ENCODE data around the gene GOLGA2. TPM values are rescaled to one million over a fixed set of nuclear protein-coding genes. Genes with fewer than 3 reads are reported as not detected.

Gene GOLGA2
- total RNA-seq, 6 experiments from 2014 or later: 25.0 to 53.0 (median 35.5) TPM

DNA sequence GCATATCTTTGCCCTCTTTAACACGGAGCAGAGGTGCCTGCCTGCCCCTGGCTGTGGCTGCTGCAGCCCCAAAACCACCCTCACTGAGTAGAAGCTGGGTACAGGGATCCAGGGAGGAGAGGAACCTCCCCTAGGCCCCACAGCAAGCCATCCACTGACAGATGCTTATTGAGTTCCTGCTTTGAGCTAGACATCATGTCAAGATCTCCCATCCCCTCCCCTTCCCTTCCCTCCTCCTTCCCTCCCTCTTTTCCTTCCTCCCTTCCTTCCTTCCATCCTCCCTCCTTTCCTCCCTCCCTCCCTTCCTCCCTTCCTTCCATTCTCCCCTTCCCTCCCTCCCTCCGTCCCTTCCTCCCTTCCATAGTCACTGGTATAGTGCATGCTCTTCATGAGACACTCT, 29.3 kb downstream of the GOLGA2 start:
- no peak for TF ChIP-seq POLR2A (IDR thresholded peaks at IDR 0.05)
- TF ChIP-seq, protein P1, sequence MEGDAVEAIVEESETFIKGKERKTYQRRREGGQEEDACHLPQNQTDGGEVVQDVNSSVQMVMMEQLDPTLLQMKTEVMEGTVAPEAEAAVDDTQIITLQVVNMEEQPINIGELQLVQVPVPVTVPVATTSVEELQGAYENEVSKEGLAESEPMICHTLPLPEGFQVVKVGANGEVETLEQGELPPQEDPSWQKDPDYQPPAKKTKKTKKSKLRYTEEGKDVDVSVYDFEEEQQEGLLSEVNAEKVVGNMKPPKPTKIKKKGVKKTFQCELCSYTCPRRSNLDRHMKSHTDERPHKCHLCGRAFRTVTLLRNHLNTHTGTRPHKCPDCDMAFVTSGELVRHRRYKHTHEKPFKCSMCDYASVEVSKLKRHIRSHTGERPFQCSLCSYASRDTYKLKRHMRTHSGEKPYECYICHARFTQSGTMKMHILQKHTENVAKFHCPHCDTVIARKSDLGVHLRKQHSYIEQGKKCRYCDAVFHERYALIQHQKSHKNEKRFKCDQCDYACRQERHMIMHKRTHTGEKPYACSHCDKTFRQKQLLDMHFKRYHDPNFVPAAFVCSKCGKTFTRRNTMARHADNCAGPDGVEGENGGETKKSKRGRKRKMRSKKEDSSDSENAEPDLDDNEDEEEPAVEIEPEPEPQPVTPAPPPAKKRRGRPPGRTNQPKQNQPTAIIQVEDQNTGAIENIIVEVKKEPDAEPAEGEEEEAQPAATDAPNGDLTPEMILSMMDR (IDR thresholded peaks at IDR 0.05): no peak
- Histone ChIP-seq H3K27me3 (no peaks in the 10 kb centered on the region), H3K4me1 (peaks cover 0 to 10% (median 0%) of the 10 kb centered on the region in 4 donors), H3K9me3 (no peaks in the 10 kb centered on the region), H3K27ac (no peak overlapping the region), H3K36me3 (no peaks in the 10 kb centered on the region), H3K4me3 (no peak overlapping the region)
- no peak for DNase-seq
- no peak for ATAC-seq
- WGBS (ENCODE audit: insufficient coverage, low coverage, low lambda C conversion rate, missing lambda C conversion rate): 80% methylated on average over 1 of the region's 2 CpGs
- intact Hi-C loops (cut with DNase I): no loop called here

GRCh38 chr9:128245421-128246151, 30.2 kb downstream of the GOLGA2 start:
- intact Hi-C loops (cut with DNase I): no loop called here
- DNase-seq (peak in 1 of 3 donors; percentile 46), ATAC-seq (no peak)
- WGBS (ENCODE audit: insufficient coverage, low coverage, low lambda C conversion rate, missing lambda C conversion rate): 43% methylated on average over 2 of the region's 13 CpGs
- no peak overlapping the region for H3K4me3 ChIP-seq
- no peaks in the 10 kb centered on the region for H3K9me3 ChIP-seq
- H3K27me3 ChIP-seq: no peaks in the 10 kb centered on the region
- TF ChIP-seq, protein P1 (IDR thresholded peaks at IDR 0.05): no peak
- TF ChIP-seq POLR2A (IDR thresholded peaks at IDR 0.05): no peak
- peaks cover 0 to 5% (median 0%) of the 10 kb centered on the region in 4 donors for H3K4me1 ChIP-seq
- no peak overlapping the region for H3K27ac ChIP-seq
- H3K36me3 ChIP-seq: no peaks in the 10 kb centered on the region

- no peaks in the 10 kb centered on the region for H3K27me3 ChIP-seq
- no peak overlapping the region for H3K4me3 ChIP-seq
- WGBS (ENCODE audit: insufficient coverage, low coverage, low lambda C conversion rate, missing lambda C conversion rate): 25% methylated on average over 2 of the region's 18 CpGs
- H3K9me3 ChIP-seq: no peaks in the 10 kb centered on the region
- no peak for TF ChIP-seq POLR2A (IDR thresholded peaks at IDR 0.05)
- TF ChIP-seq, protein P1 (IDR thresholded peaks at IDR 0.05): no peak
- H3K4me1 ChIP-seq: no peaks in the 10 kb centered on the region
- ATAC-seq (peak; percentile 31 to 59 (median 34)), DNase-seq (peak in 1 of 3 donors; percentile 50)
- H3K27ac ChIP-seq: no peak overlapping the region
- intact Hi-C loops (cut with DNase I): no loop called here
- H3K36me3 ChIP-seq: no peaks in the 10 kb centered on the region
Observed at GRCh38 chr9:128244837-128245231, 31.0 kb downstream of the GOLGA2 start.

GRCh38 chr9:128244091-128244836, 31.5 kb downstream of the GOLGA2 start:
- intact Hi-C loops (cut with DNase I): no loop called here
- 52% methylated on average over 6 of the region's 13 CpGs for WGBS (ENCODE audit: insufficient coverage, low coverage, low lambda C conversion rate, missing lambda C conversion rate)
- no peak overlapping the region for H3K27ac ChIP-seq
- no peak for TF ChIP-seq POLR2A (IDR thresholded peaks at IDR 0.05)
- TF ChIP-seq, protein P1 (IDR thresholded peaks at IDR 0.05): no peak
- no peak overlapping the region for H3K4me3 ChIP-seq
- no peaks in the 10 kb centered on the region for H3K4me1 ChIP-seq
- H3K9me3 ChIP-seq: no peaks in the 10 kb centered on the region
- no peaks in the 10 kb centered on the region for H3K27me3 ChIP-seq
- no peaks in the 10 kb centered on the region for H3K36me3 ChIP-seq
- ATAC-seq (no peak), DNase-seq (no peak)

All from right lobe of liver (tissue), 6 donors.